Stimulated activated CD8-positive, alpha-beta memory T cell treated with anti-CD3 and anti-CD28 coated beads, Interleukin-15, amount 100 ng/mL, for 24 hours (primary cell): ENCODE measurements around the gene OR4E1.
"Not testable (repeated sequence)": the region's sequence is repeated elsewhere in the genome, so short reads cannot be mapped to it uniquely, and the experiment has no call there.

Source experiments
- DNase-seq: peaks from one replicate; pipeline ENCODE4 v3.0.0-alpha.2; 2020; ENCODE audit warnings: low read depth

Gene OR4E1

DNA sequence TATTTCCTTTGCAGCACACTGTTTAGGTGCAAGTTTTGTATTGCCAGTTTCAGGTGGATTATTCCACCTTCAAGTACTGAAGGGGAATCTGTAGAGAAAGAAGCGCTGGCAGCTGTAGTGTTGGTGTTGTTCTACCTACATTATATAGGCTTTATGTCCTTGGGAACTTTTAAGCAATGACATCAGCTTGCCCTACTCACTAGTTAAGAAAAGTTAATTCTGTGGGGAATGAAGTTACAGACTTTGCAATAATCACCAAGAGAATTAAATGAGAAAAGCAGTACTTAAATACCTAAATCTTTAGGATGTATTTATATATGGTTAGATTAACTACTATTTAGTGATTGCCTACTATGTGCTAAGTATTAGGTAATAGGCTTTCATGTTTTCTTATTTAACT is at the start of gene OR4E1:
TSS of gene OR4E1 (minus strand) at position 101 of the 400 bp plus-strand sequence. CDS start 2,883 bp downstream, outside the sequence.
- no peak for DNase-seq

GRCh38 chr14:21721504-21721903 is 47.9 kb upstream of the OR4E1 start:
- DNase-seq = no peak

DNA sequence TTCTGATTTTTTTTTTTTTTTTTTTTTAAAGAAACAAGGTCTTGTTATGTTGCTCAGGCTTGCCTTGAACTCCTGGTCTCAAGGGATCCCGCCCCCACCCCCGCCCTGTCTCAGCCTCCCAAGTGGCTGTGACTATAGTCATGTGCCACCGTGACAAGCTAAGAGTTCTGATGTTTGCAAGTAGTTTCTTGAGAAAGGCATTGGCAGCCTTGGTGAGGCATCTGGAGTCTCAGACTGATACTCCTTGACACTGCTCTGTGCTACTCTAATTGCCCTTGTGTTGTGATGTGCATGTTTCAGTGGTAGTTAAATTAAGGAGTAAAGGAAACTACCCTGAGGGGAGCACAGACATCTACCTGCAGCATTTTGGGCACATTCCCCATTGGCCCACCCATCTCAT is 46.2 kb upstream of the OR4E1 start:
- DNase-seq = no peak

- DNase-seq = no peak
Observed at GRCh38 chr14:21714318-21714929, 40.8 kb upstream of the OR4E1 start.

GRCh38 chr14:21712036-21712435 is 38.4 kb upstream of the OR4E1 start:
- no peak for DNase-seq

- no peak for DNase-seq
Observed at GRCh38 chr14:21711360-21711961, 37.8 kb upstream of the OR4E1 start.

DNA sequence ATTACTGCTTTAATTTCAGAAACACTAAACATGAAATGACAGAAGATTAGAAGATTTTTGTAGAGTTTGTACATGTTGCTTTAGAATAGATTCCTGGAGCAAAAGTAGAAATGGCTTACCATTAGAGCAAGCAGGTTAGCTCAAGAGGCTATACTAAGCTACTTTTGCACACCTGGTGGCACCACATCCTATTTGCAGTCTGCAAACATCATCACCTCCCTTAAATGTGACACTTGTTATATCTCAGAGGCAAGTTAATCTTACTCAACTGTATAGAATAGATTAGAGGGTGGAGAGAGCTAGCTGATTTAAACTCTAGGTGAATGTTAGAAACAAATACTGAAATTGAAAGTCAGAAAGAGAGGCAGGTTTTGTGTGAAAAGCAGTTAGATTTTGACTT is 30.7 kb upstream of the OR4E1 start:
- no peak for DNase-seq

GRCh38 chr14:21703357-21704326 is 30.0 kb upstream of the OR4E1 start:
- DNase-seq = no peak

DNA sequence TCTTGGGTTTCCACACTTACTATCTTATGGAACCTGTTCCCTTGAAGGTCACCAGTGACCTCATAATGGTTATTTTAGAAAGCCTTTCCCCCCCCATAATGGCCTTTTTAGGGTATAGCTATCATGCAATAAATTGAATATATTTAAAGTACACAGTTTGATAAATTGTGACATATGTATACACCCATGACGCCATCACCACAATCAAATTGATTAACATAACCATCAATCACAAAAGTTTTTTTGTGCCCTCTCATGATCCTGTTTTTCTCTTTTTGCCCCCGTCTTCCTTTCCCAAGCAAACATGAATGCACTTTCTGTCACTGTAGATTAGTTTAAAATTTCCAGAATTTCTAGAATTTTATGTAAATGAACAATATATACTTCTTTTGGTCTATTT is 28.7 kb upstream of the OR4E1 start:
- no peak for DNase-seq

DNA sequence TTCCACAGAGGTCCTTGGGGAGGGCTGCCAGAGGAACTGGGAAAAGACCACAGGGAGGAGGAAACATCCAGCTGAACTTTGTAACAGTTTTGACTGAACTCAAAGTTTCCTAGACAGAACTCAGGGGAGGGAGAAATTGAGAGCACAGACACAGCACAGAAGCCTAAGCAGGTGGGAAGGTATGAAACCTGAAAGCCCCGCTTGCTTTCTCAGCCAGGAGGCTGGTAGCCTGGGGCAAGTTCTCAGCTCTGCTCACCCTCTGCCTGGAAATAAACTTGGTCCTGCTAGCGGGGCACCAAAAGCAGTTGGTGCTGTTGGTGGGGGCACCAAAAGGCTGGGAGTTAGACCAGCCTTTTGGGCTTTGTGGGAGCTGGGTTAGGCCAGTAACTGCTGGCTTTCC is 25.9 kb upstream of the OR4E1 start:
- DNase-seq = no peak

GRCh38 chr14:21698538-21698937 is 24.9 kb upstream of the OR4E1 start:
- DNase-seq = not testable (repeated sequence)

DNA sequence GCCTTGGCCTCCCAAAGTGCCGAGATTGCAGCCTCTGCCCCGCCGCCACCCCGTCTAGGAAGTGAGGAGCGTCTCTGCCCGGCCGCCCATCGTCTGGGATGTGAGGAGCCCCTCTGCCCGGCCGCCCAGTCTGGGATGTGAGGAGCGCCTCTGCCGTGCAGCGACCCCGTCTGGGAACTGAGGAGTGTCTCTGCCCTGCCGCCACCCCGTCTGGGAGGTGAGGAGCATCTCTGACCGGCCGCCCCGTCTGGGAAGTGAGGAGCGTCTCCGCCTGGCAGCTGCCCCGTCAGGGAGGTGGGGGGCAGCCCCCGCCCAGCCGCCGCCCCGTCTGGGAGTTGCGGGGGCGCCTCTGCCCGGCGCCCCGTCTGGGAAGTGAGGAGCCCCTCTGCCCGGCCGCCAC is 24.0 kb upstream of the OR4E1 start:
- DNase-seq = not testable (repeated sequence)

DNA sequence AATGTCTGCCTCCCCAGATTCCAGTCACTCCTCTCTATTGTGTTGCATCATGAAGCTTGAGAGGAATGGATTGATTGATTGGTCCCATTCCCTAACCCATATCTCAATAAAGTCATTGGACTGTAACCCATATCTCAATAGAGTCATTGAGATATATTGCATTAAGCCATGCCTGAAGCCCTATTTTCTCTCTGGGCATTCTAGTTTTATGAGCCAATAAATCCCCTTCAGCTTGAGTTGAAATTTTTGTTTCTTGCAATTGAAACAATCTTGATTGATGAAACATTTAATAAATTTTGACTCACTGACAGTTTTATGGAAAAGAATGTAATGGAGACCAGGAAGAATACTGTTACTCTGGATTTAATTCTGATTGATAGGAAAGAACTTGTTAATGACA is 20.8 kb upstream of the OR4E1 start:
- DNase-seq = no peak

DNA sequence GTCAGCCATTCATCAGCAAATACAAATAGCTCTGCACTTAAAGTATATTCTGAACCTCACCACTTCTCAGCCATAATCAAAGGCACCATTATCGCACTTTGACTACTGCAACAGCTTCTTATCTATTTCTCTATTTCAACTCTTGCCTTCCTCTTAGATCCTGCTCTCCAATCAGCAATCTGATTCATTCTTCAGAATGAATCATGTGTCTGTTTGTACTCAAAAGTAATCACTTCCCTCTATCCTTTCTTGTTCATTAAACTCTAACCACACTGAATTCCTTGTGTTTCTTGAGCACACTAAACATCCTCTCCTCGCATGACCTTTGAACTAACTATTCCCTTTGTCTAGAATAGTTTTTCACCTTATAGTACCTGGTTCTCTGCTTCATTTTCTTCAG is 12.8 kb upstream of the OR4E1 start:
- no peak for DNase-seq

DNA sequence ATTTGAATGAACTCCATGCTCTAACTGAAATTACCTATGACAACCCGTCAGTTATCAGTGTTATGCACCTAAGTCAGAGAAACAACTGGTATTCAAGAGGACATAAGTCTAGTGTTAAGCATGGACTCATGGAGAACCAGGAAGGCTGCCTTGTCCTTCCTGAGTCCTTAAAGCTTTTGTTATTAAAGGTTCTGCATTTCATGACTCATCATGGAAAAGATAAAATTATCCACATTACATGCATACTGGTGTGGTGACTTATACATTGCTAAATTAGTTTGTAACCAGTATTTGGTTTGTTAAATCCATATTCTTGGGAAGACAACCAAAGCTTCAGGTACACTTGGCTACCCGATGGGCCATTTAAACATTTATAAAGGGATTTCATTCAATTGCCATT is 6.5 kb upstream of the OR4E1 start:
- no peak for DNase-seq

GRCh38 chr14:21675566-21675965 is 1.9 kb upstream of the OR4E1 start:
- DNase-seq = no peak

DNA sequence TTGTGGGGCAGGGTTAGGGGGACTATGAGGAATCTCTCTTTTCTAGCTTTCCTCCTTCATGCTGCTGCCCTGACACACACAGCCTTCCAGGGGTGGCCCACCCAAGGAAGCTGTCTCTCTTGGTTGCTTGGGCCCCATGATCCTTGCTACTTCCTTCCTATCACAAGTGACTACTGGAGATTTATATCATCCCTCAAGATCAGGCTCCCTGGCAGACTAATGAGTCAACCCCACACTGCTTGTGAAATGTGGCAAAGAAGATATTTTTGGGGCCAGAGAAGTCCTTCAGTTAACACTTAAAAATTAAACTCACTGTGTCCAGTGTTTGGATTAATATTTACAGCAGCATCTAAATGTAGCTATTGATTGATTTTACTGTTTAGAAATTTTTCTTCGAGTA is 1.5 kb downstream of the OR4E1 start:
- DNase-seq = no peak

DNA sequence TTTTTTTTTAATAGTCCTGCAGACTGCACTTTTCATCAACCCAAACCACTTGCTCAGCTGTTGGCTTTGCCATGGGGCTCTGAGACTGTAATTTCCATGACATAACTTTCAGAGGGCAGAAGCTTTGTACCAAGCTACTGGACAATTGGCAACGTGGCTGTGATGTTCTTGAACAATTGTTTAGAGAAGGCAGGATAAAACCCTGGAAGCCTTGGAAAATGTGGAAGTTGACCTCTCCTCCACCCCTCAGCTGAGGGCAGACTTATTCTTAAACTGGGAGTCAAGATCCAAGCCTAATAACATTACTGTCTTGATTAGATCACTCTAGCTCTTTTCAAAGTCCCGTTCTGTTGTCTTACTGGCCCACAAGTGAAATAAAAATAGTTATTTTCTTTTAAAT is 2.2 kb downstream of the OR4E1 start:
- DNase-seq = no peak

- no peak for DNase-seq
Observed at GRCh38 chr14:21669284-21669683, 4.3 kb downstream of the OR4E1 start.

DNA sequence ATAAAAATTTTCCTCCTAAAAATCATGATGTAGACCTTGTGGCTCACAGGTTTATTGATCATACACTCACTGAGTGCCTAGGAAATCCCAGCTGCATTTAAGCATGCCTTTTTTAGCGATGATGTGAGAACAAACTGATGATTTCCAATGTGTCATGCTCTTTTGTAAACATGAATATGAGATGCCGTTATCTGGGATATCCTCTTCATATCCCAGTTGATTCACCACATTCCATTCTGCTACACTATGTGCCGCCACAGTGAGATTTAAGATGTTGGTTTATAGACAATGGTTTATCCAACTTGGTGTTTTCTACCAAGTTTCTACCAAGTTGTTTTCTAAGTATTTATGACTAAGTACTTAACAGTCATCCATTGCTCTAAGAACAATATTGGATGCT is 5.2 kb downstream of the OR4E1 start:
- DNase-seq = no peak

DNA sequence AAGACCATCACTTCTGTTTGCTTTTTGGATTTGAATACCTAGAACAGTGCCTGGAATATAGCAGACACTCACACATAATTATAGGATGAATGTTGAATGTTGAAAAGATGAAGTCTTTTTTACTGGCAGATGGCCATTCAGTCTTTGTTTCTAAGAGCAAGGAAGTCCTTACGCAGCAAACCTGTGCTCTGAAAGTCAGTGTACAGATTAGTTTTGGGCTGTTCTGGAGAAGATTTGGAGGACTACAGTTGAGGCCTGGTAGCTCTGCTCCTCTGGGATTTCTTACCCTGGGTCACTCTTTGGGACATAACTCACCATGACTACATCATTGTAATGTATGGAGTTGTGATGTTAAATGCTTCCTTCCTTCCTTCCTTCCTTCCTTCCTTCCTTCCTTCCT is 16.6 kb downstream of the OR4E1 start:
- no peak for DNase-seq

DNA sequence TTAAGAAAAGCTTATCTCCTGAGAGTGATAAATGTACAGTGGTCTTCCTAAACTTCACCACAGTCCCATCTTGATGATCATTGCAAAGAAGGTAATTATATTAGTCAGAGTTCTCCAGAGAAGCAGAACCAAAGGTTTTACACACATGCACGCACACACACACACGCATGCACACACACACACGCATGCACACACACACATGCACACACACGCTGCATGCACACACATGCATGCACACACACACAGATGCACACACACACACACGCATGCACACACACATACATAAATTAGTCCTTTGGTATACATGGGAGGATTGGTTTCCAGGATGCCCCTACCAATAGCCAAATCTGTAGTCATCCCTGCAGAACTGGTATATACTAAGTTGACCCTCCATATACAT is 19.4 kb downstream of the OR4E1 start:
- no peak for DNase-seq

- DNase-seq = no peak
Observed at GRCh38 chr14:21653331-21653885, 20.2 kb downstream of the OR4E1 start, which contains the start of gene OR4E2. OR4E2 (plus strand) TSS chr14:21653835; CDS start chr14:21665083, 11,248 bp downstream.
